WTC11 (cell line): ENCODE measurements around the gene SLC30A5. TPM values are rescaled to one million over a fixed set of nuclear protein-coding genes. Genes with fewer than 3 reads are reported as not detected.

Source experiments
- ATAC-seq: fragments of 200-7000 bp; cut with Tn5 transposase; 2 replicates; pipeline ENCODE4 v1.10.0; 2021; ENCODE audit warnings: mild to moderate bottlenecking, moderate library complexity
- CTCF ChIA-PET: fragments of 300-600 bp; sonication (Branson Sonifier 250); formaldehyde crosslinking; loops from one replicate; lab custom pipeline; 2021; ENCODE audit warnings: antibody characterized with exemption; lab: Charles Lee
- POLR2A ChIA-PET: fragments of 350-600 bp; sonication (Branson Sonifier 250); formaldehyde crosslinking; loops from one replicate; lab custom pipeline; 2021; ENCODE audit warnings: antibody characterized with exemption; lab: Charles Lee
- DNase-seq: peaks from one replicate; pipeline ENCODE4 v3.0.0; 2021; ENCODE audit warnings: low spot score
- H3K27ac Mint-ChIP-seq: 2 replicates; pipeline ENCODE4 v1.8.0; 2021; ENCODE audit warnings: mixed read lengths
- H3K27me3 Mint-ChIP-seq: 2 replicates; pipeline ENCODE4 v1.8.0; 2021; ENCODE audit warnings: low read depth, mild to moderate bottlenecking, moderate library complexity, mixed read lengths
- H3K36me3 Mint-ChIP-seq: 2 replicates; pipeline ENCODE4 v1.8.0; 2021; ENCODE audit warnings: mixed read lengths
- H3K4me1 Mint-ChIP-seq: 2 replicates; pipeline ENCODE4 v1.8.0; 2022; ENCODE audit warnings: mixed read lengths
- H3K4me3 Mint-ChIP-seq: 2 replicates; pipeline ENCODE4 v1.8.0; 2021; ENCODE audit warnings: mild to moderate bottlenecking, moderate library complexity, mixed read lengths
- H3K9me3 Mint-ChIP-seq: 2 replicates; pipeline ENCODE4 v1.8.0; 2021; ENCODE audit warnings: mixed read lengths
- CDX4 ChIP-seq: fragments of 250-450 bp; sonication (Bioruptor Pico); IDR thresholded peaks from 2 replicates; pipeline ENCODE4 v1.9.0; 2021; ENCODE audit warnings: moderate library complexity, mild to moderate bottlenecking, inconsistent platforms, borderline replicate concordance
- CREB1 ChIP-seq: sonication (generic); formaldehyde crosslinking; IDR thresholded peaks from 2 replicates; pipeline ENCODE4 v1.8.0; 2023; ENCODE audit warnings: mild to moderate bottlenecking, missing genetic modification reagents
- CREM ChIP-seq: sonication (generic); formaldehyde crosslinking; IDR thresholded peaks from 2 replicates; pipeline ENCODE4 v1.8.1; 2022; ENCODE audit warnings: mild to moderate bottlenecking, missing genetic modification reagents, moderate library complexity
- E2F4 ChIP-seq: sonication (generic); formaldehyde crosslinking; IDR thresholded peaks from 2 replicates; pipeline ENCODE4 v1.8.1; 2022; ENCODE audit warnings: low read depth, mild to moderate bottlenecking, moderate library complexity, missing genetic modification reagents, borderline replicate concordance
- E2F5 ChIP-seq: sonication (generic); formaldehyde crosslinking; IDR thresholded peaks from 2 replicates; pipeline ENCODE4 v1.8.1; 2022; ENCODE audit warnings: mild to moderate bottlenecking, moderate library complexity, missing genetic modification reagents
- ERG ChIP-seq: fragments of 250-450 bp; sonication (Bioruptor Pico); IDR thresholded peaks from 2 replicates; pipeline ENCODE4 v1.8.0; 2021; ENCODE audit warnings: mild to moderate bottlenecking
- FOXP1 ChIP-seq: sonication (generic); formaldehyde crosslinking; IDR thresholded peaks from 2 replicates; pipeline ENCODE4 v1.8.0; 2022; ENCODE audit warnings: missing genetic modification reagents, mild to moderate bottlenecking, moderate library complexity, borderline replicate concordance
- HMGXB4 ChIP-seq: sonication (generic); formaldehyde crosslinking; IDR thresholded peaks from 2 replicates; pipeline ENCODE4 v1.8.1; 2023; ENCODE audit warnings: mild to moderate bottlenecking, moderate library complexity, missing genetic modification reagents
- IRF1 ChIP-seq: sonication (generic); formaldehyde crosslinking; IDR thresholded peaks from 2 replicates; pipeline ENCODE4 v1.8.0; 2023; ENCODE audit warnings: missing genetic modification reagents
- JAZF1 ChIP-seq: fragments of 250-450 bp; sonication (Bioruptor Pico); IDR thresholded peaks from 2 replicates; pipeline ENCODE4 v1.9.0; 2021; ENCODE audit warnings: moderate library complexity, mild to moderate bottlenecking, inconsistent platforms
- JUN ChIP-seq: sonication (generic); formaldehyde crosslinking; IDR thresholded peaks from 2 replicates; pipeline ENCODE4 v1.8.0; 2023; ENCODE audit warnings: mild to moderate bottlenecking, missing genetic modification reagents
- MXD4 ChIP-seq: fragments of 250-450 bp; sonication (Bioruptor Pico); IDR thresholded peaks from 2 replicates; pipeline ENCODE4 v1.8.0; 2021; ENCODE audit warnings: mild to moderate bottlenecking, moderate library complexity, borderline replicate concordance
- NFATC4 ChIP-seq: fragments of 250-450 bp; sonication (Bioruptor Pico); IDR thresholded peaks from 2 replicates; pipeline ENCODE4 v1.9.0; 2021; ENCODE audit warnings: mild to moderate bottlenecking
- NR1H2 ChIP-seq: sonication (generic); formaldehyde crosslinking; IDR thresholded peaks from 2 replicates; pipeline ENCODE4 v1.9.0; 2021; ENCODE audit warnings: mild to moderate bottlenecking, moderate library complexity, missing genetic modification reagents
- PRDM15 ChIP-seq: sonication (generic); formaldehyde crosslinking; IDR thresholded peaks from 2 replicates; pipeline ENCODE4 v1.8.0; 2022; ENCODE audit warnings: missing genetic modification reagents
- PREB ChIP-seq: sonication (generic); formaldehyde crosslinking; IDR thresholded peaks from 2 replicates; pipeline ENCODE4 v1.8.1; 2022; ENCODE audit warnings: mild to moderate bottlenecking, missing genetic modification reagents, moderate library complexity, borderline replicate concordance
- SMAD3 ChIP-seq: sonication (generic); formaldehyde crosslinking; IDR thresholded peaks from 2 replicates; pipeline ENCODE4 v1.8.0; 2022; ENCODE audit warnings: missing genetic modification reagents, mild to moderate bottlenecking, borderline replicate concordance
- SP1 ChIP-seq: sonication (generic); formaldehyde crosslinking; conservative IDR thresholded peaks from 2 replicates; pipeline ENCODE4 v1.8.1; 2022; ENCODE audit warnings: missing genetic modification reagents
- TCF7 ChIP-seq: sonication (generic); formaldehyde crosslinking; IDR thresholded peaks from 2 replicates; pipeline ENCODE4 v1.8.0; 2022; ENCODE audit warnings: mild to moderate bottlenecking, low read depth, missing genetic modification reagents, moderate library complexity
- ZBTB43 ChIP-seq: sonication (generic); formaldehyde crosslinking; IDR thresholded peaks from 2 replicates; pipeline ENCODE4 v1.8.1; 2023; ENCODE audit warnings: mild to moderate bottlenecking, missing genetic modification reagents
- ZNF219 ChIP-seq: sonication (generic); formaldehyde crosslinking; IDR thresholded peaks from 2 replicates; pipeline ENCODE4 v1.8.0; 2023; ENCODE audit warnings: missing genetic modification reagents, mild to moderate bottlenecking, borderline replicate concordance
- ZNF396 ChIP-seq: fragments of 250-450 bp; sonication (Bioruptor Pico); IDR thresholded peaks from 2 replicates; pipeline ENCODE4 v1.8.0; 2021; ENCODE audit warnings: mild to moderate bottlenecking, moderate library complexity, borderline replicate concordance
- total RNA-seq: library from RNA; stranded (reverse); gene quantifications from 3 replicates; pipeline ENCODE4 v1.2.3, GENCODE V29; 2021

The SLC30A5 gene
- total RNA-seq, 1 experiment from 2014 or later: 34.1 TPM

GRCh38 chr5:69167929-69168328 is 74.1 kb downstream of the SLC30A5 start:
- no peak for TF ChIP-seq HMGXB4 (CRISPR knock-in tag)
- no peak for TF ChIP-seq CREB1
- TF ChIP-seq ZNF396 (CRISPR knock-in tag): no peak
- no peak for TF ChIP-seq PRDM15
- peaks cover 54% of the 10 kb centered on the region for H3K36me3 Mint-ChIP-seq
- no peak for DNase-seq
- H3K4me1 Mint-ChIP-seq: peaks cover 30% of the 10 kb centered on the region
- ChIA-PET CTCF (interaction anchor here (2.1 to 2.8 kb wide), 2 partner anchors 74 to 125 kb away, joined by 8 to 13 read pairs; partner anchors contain the start of gene SLC30A5), POLR2A (interaction anchor here (0.8 kb wide), 1 partner anchor 66 kb away, joined by 3 read pairs; no protein-coding TSS in a partner anchor)
- ATAC-seq: no peak
- no peaks in the 10 kb centered on the region for H3K27me3 Mint-ChIP-seq
- H3K27ac Mint-ChIP-seq: peak overlapping the region; percentile 94
- H3K4me3 Mint-ChIP-seq: peak overlapping the region; percentile 94
- no peaks in the 10 kb centered on the region for H3K9me3 Mint-ChIP-seq

- Mint-ChIP-seq H3K27me3 (no peaks in the 10 kb centered on the region), H3K4me3 (no peak overlapping the region), H3K27ac (no peak overlapping the region), H3K9me3 (no peaks in the 10 kb centered on the region), H3K36me3 (peaks cover 80% of the 10 kb centered on the region), H3K4me1 (peaks cover 30% of the 10 kb centered on the region)
- ATAC-seq: no peak
- POLR2A ChIA-PET: no interaction called here
- TF ChIP-seq MXD4 (CRISPR knock-in tag) (no peak), JAZF1 (CRISPR knock-in tag) (no peak), IRF1 (CRISPR knock-in tag) (no peak), ZBTB43 (CRISPR knock-in tag) (no peak), NR1H2 (CRISPR knock-in tag) (no peak), ERG (CRISPR knock-in tag) (no peak), JUN (no peak), E2F5 (CRISPR knock-in tag) (no peak), CDX4 (CRISPR knock-in tag) (no peak), TCF7 (CRISPR knock-in tag) (no peak), CREM (CRISPR knock-in tag) (no peak), E2F4 (CRISPR knock-in tag) (no peak), SMAD3 (no peak), ZNF219 (no peak), SP1 (no peak), FOXP1 (CRISPR knock-in tag) (no peak), NFATC4 (CRISPR knock-in tag) (no peak), PREB (no peak)
- CTCF ChIA-PET: interaction anchor here (2.8 kb wide), 1 partner anchor 77 kb away, joined by 13 read pairs; the partner anchor contains the start of gene SLC30A5
- no peak for DNase-seq
Observed at GRCh38 chr5:69170495-69170894, 76.7 kb downstream of the SLC30A5 start.
